Endothelial cell of umbilical vein (primary cell): Measurements from ENCODE around the gene TLE4. TPM values are rescaled to one million over a fixed set of nuclear protein-coding genes. Genes with fewer than 3 reads are reported as not detected.

Experiments used
- BruUV-seq: library from RNA; stranded (reverse); fragments of 400-500 nt; replicated peaks from 2 replicates; lab custom pipeline; 2021; lab: Mats Ljungman, UMichigan
- CTCF ChIA-PET: fragments of 300-600, 350-600 bp; sonication (Branson Sonifier 250); formaldehyde crosslinking; loops from one replicate; lab custom pipeline; 2021; ENCODE audit warnings: antibody characterized with exemption, inconsistent platforms; lab: Charles Lee
- POLR2A ChIA-PET: fragments of 300-600, 350-600 bp; sonication (Branson Sonifier 250); formaldehyde crosslinking; loops from one replicate; lab custom pipeline; 2021; ENCODE audit warnings: antibody characterized with exemption, inconsistent platforms; lab: Charles Lee
- DNase-seq: peaks from one replicate; pipeline ENCODE4 v3.0.0-alpha.2; 2011; ENCODE audit warnings: low read depth, low spot score
- FAIRE-seq: peaks from 2 replicates; lab custom pipeline; 2011; peaks lifted over from hg19 to GRCh38; lab: Jason Lieb, UNC
- H2AFZ ChIP-seq: 2 replicates; pipeline ENCODE4 v1.6.0; 2012; ENCODE audit warnings: low read depth, low read length, control low read depth, inconsistent platforms
- H3K27ac ChIP-seq: 2 replicates; pipeline ENCODE4 v1.5.1; 2011; ENCODE audit warnings: low read depth, mild to moderate bottlenecking, control low read depth, low read length, moderate library complexity; ENCODE audit not compliant: insufficient read depth
- H3K27me3 ChIP-seq, 2 experiments: 2 replicates each; pipeline versions ENCODE4 v1.6.0 to v1.6.1; 2011; ENCODE audit warnings: low read length in 2 of 2, mixed read lengths in 1 of 2; ENCODE audit not compliant: control insufficient read depth in 2 of 2, insufficient read depth in 2 of 2
- H3K36me3 ChIP-seq, 2 experiments: 2 replicates in 1 of 2; 3 replicates in 1 of 2; pipeline ENCODE4 v1.5.1; 2011; ENCODE audit warnings: low read length in 2 of 2, mild to moderate bottlenecking in 1 of 2, moderate library complexity in 1 of 2; ENCODE audit not compliant: control insufficient read depth in 2 of 2, insufficient read depth in 2 of 2; ENCODE audit errors: extremely low read depth in 1 of 2
- H3K4me1 ChIP-seq: 3 replicates; pipeline ENCODE4 v1.5.1; 2011; ENCODE audit warnings: mild to moderate bottlenecking, low read length; ENCODE audit not compliant: control insufficient read depth, insufficient read depth; ENCODE audit errors: extremely low read depth
- H3K4me2 ChIP-seq: 2 replicates; pipeline ENCODE4 v1.6.1; 2011; ENCODE audit warnings: low read length, control low read depth, mixed read lengths; ENCODE audit not compliant: insufficient read depth
- H3K4me3 ChIP-seq, 3 experiments: fragments of 200-600 bp in 1 of 3; sonication (generic), shearing (Covaris generic) in 1 of 3; replicated peaks in 1 of 3; 2 replicates each; pipeline ENCODE4 v1.5.1; 2011 to 2016; ENCODE audit warnings: control low read depth in 3 of 3, low read length in 3 of 3, mild to moderate bottlenecking in 2 of 3, inconsistent platforms in 1 of 3, low read depth in 1 of 3, moderate library complexity in 1 of 3; ENCODE audit not compliant: insufficient read depth in 1 of 3
- H3K79me2 ChIP-seq: 2 replicates; pipeline ENCODE4 v1.6.0; 2012; ENCODE audit warnings: low read length, inconsistent platforms; ENCODE audit not compliant: control insufficient read depth, insufficient read depth
- H3K9ac ChIP-seq: replicated peaks from 2 replicates; pipeline ENCODE3; 2011; ENCODE audit warnings: low read length, control low read depth; ENCODE audit not compliant: insufficient read depth; ENCODE audit errors: extremely low read depth
- H3K9me1 ChIP-seq: replicated peaks from 3 replicates; pipeline ENCODE4 v1.6.0; 2011; ENCODE audit warnings: mild to moderate bottlenecking, low read length; ENCODE audit not compliant: control insufficient read depth, insufficient read depth; ENCODE audit errors: extremely low read depth
- H3K9me3 ChIP-seq: replicated peaks from 2 replicates; pipeline ENCODE4 v1.5.1; 2012; ENCODE audit warnings: low read length, inconsistent platforms; ENCODE audit not compliant: control insufficient read depth, insufficient read depth
- H4K20me1 ChIP-seq: replicated peaks from 2 replicates; pipeline ENCODE3; 2011; ENCODE audit warnings: mild to moderate bottlenecking, low read length; ENCODE audit not compliant: control insufficient read depth, insufficient read depth; ENCODE audit errors: extremely low read depth
- EZH2 ChIP-seq: IDR thresholded peaks from 2 replicates; pipeline ENCODE4 v1.6.1; 2012; ENCODE audit warnings: borderline replicate concordance, low read depth, mild to moderate bottlenecking, moderate library complexity, low read length, inconsistent platforms; ENCODE audit not compliant: severe bottlenecking
- FOS ChIP-seq: IDR thresholded peaks from 2 replicates; pipeline ENCODE4 v1.6.1; 2011; ENCODE audit warnings: mild to moderate bottlenecking, low read length, moderate library complexity, borderline replicate concordance; ENCODE audit not compliant: insufficient read depth
- GATA2 ChIP-seq: IDR thresholded peaks from 2 replicates; pipeline ENCODE4 v1.7.0; 2011; ENCODE audit warnings: low read depth, mild to moderate bottlenecking, moderate library complexity, mixed read lengths, low read length; ENCODE audit not compliant: insufficient read length, insufficient read depth
- JUN ChIP-seq: IDR thresholded peaks from 2 replicates; pipeline ENCODE4 v1.6.1; 2011; ENCODE audit warnings: borderline replicate concordance, low read depth; ENCODE audit not compliant: insufficient read length, insufficient read depth
- MYC ChIP-seq: IDR thresholded peaks from one replicate; pipeline ENCODE4 v1.6.1; 2011; ENCODE audit warnings: mild to moderate bottlenecking, low read depth, low read length
- POLR2A ChIP-seq: IDR thresholded peaks from 2 replicates; pipeline ENCODE4 v1.6.1; 2012; ENCODE audit warnings: low read depth, mild to moderate bottlenecking, control low read depth, low read length
- POLR2AphosphoS5 ChIP-seq: IDR thresholded peaks from 2 replicates; pipeline ENCODE4 v1.6.1; 2012; ENCODE audit warnings: low read depth, mild to moderate bottlenecking, control low read depth, low read length, moderate library complexity; ENCODE audit not compliant: insufficient read depth
- dilution Hi-C: fragments of 300-500 bp; cut with MboI; formaldehyde crosslinking; loops from one replicate; pipeline ENCODE4 v1.15.0; 2019; ENCODE audit warnings: low sequenced_read_pairs; ENCODE audit not compliant: extremely low pct_ligation_motif_present
- intact Hi-C: fragments of 100-400 bp; cut with micrococcal nuclease; formaldehyde crosslinking; loops from one replicate; pipeline ENCODE4 v1.10.0; 2022
- polyA plus RNA-seq, 4 experiments: library from polyadenylated mRNA; depleted of rRNA in 3 of 4; stranded (reverse) in 3 of 4; unstranded in 1 of 4; fragments of >200 nt; gene quantifications; 2 replicates each; pipeline versions ENCODE4 v1.2.1 to v1.2.3, GENCODE V29; 2011 to 2012; ENCODE audit warnings: missing spikeins in 1 of 4
- total RNA-seq: library from RNA; stranded (reverse); gene quantifications from 2 replicates; pipeline ENCODE4 v1.2.3, GENCODE V29; 2021
- TF ChIP-seq, protein P1 (sequence below): IDR thresholded peaks from 2 replicates; pipeline ENCODE4 v1.6.1; 2011; ENCODE audit not compliant: insufficient read depth, insufficient read length
- TF ChIP-seq, protein P2 (sequence below), 2 donors: IDR thresholded peaks; 1 replicate in 1 of 2; 2 replicates in 1 of 2; pipeline ENCODE4 v1.5.1; 2011; ENCODE audit warnings: low read length in 2 of 2, mild to moderate bottlenecking in 2 of 2, moderate library complexity in 2 of 2, control low read depth in 1 of 2, inconsistent platforms in 1 of 2, low read depth in 1 of 2; ENCODE audit not compliant: insufficient read depth in 1 of 2; ENCODE audit errors: extremely low read depth in 1 of 2

Gene TLE4
- total and polyA plus RNA-seq, 2 donors (not counting 3 experiments of a cell fraction or from before 2014, with no cell fraction given), result 31.4 to 32.3 TPM

DNA sequence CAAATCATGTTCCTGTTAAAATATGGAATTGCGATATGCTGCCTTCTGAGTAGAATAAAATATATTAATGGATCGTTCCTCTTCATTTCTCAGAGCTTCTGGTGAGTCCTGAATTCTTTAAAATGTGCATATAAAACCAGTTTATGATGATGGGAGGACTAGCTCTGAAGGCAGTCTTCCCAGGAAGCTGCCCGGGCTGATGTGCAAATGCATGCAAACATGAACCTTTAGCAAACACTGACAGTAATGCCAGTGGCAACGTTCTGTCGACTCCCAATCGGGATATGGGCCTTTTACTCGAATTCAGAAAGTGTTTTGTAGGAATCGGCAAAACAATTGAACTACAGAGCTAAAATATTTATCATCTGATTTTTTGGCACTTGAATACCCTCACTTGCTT lies 93.6 kb downstream of the TLE4 start:
- FAIRE-seq (no peak), DNase-seq (no peak)
- no peaks in the 10 kb centered on the region for H4K20me1 ChIP-seq
- H3K79me2 ChIP-seq, result no peaks in the 10 kb centered on the region
- H3K9me3 ChIP-seq, result no peaks in the 10 kb centered on the region
- no peak overlapping the region for H3K4me3 ChIP-seq
- ChIA-PET POLR2A (no interaction called here), CTCF (interaction anchor here (0.8 to 0.9 kb wide), 3 partner anchors 8 to 23 kb away, joined by 3 read pairs; no protein-coding TSS in a partner anchor)
- dilution Hi-C loops (no loop called here), intact Hi-C loops (loop anchor here (10.0 kb wide), 1 partner anchor 139 kb away; no protein-coding TSS in a partner anchor)
- H2AFZ ChIP-seq, result no peak overlapping the region
- peaks cover 11% of the 10 kb centered on the region for H3K4me1 ChIP-seq
- H3K9ac ChIP-seq, result no peak overlapping the region
- TF ChIP-seq MYC (no peak), FOS (no peak), GATA2 (no peak), JUN (no peak)
- H3K4me2 ChIP-seq, result no peak overlapping the region
- H3K27me3 ChIP-seq, result no peaks in the 10 kb centered on the region
- BruUV-seq, result no TSS peak
- no peaks in the 10 kb centered on the region for H3K36me3 ChIP-seq
- H3K9me1 ChIP-seq, result no peaks in the 10 kb centered on the region
- H3K27ac ChIP-seq, result no peak overlapping the region

DNA sequence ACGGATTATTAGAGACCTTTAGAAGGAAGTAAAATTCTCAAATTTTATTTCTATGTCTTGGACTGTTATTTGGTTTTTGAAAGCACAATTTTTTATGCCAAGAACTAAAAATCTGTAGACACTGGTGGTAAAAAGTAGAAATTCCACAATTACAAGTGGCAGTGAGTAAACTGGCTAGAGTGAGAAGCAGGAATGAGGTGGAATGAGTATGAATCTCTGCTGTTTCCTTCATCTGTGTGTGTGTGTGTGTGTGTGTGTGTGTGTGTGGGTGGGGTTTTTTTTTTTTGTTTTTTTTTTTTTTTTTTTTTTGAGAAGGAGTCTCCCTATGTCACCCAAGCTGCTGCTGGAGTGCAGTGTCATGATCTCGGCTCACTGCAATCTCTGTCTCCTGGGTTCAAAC lies 94.2 kb downstream of the TLE4 start:
- no peaks in the 10 kb centered on the region for H3K36me3 ChIP-seq
- no peaks in the 10 kb centered on the region for H3K9me1 ChIP-seq
- intact Hi-C loops (loop anchor here (10.0 kb wide), 1 partner anchor 139 kb away; no protein-coding TSS in a partner anchor), dilution Hi-C loops (no loop called here)
- no peak overlapping the region for H3K9ac ChIP-seq
- H3K27me3 ChIP-seq, result no peaks in the 10 kb centered on the region
- BruUV-seq, result no TSS peak
- peak; percentile 33 for FAIRE-seq
- no peak overlapping the region for H3K4me2 ChIP-seq
- no peaks in the 10 kb centered on the region for H3K79me2 ChIP-seq
- no peak overlapping the region for H3K4me3 ChIP-seq
- POLR2A ChIA-PET, result interaction anchor here (0.6 kb wide), 1 partner anchor 39 kb away, joined by 3 read pairs; no protein-coding TSS in a partner anchor
- no peaks in the 10 kb centered on the region for H3K9me3 ChIP-seq
- CTCF ChIA-PET, result interaction anchor here (0.6 to 0.9 kb wide), 4 partner anchors 8 to 1061 kb away, joined by 3 read pairs; no protein-coding TSS in a partner anchor
- DNase-seq, result no peak
- no peaks in the 10 kb centered on the region for H4K20me1 ChIP-seq
- no peak overlapping the region for H3K27ac ChIP-seq
- no peak for TF ChIP-seq EZH2
- TF ChIP-seq GATA2, result no peak
- TF ChIP-seq, protein P1, sequence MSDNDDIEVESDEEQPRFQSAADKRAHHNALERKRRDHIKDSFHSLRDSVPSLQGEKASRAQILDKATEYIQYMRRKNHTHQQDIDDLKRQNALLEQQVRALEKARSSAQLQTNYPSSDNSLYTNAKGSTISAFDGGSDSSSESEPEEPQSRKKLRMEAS, result no peak
- no peak for TF ChIP-seq MYC
- TF ChIP-seq FOS, result no peak
- no peak for TF ChIP-seq JUN
- TF ChIP-seq, protein P2, sequence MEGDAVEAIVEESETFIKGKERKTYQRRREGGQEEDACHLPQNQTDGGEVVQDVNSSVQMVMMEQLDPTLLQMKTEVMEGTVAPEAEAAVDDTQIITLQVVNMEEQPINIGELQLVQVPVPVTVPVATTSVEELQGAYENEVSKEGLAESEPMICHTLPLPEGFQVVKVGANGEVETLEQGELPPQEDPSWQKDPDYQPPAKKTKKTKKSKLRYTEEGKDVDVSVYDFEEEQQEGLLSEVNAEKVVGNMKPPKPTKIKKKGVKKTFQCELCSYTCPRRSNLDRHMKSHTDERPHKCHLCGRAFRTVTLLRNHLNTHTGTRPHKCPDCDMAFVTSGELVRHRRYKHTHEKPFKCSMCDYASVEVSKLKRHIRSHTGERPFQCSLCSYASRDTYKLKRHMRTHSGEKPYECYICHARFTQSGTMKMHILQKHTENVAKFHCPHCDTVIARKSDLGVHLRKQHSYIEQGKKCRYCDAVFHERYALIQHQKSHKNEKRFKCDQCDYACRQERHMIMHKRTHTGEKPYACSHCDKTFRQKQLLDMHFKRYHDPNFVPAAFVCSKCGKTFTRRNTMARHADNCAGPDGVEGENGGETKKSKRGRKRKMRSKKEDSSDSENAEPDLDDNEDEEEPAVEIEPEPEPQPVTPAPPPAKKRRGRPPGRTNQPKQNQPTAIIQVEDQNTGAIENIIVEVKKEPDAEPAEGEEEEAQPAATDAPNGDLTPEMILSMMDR (IDR thresholded peaks at IDR 0.05; ENCODE audit: extremely low read depth in 1 of 2, insufficient read depth in 1 of 2, low read depth in 1 of 2, low read length in 2 of 2), result no peak
- no peak for TF ChIP-seq POLR2A
- TF ChIP-seq POLR2AphosphoS5, result no peak
- peaks cover 11% of the 10 kb centered on the region for H3K4me1 ChIP-seq
- H2AFZ ChIP-seq, result no peak overlapping the region
